H9 (cell line): ENCODE results near the gene CCDC70. TPM values are rescaled to one million over a fixed set of nuclear protein-coding genes. Genes with fewer than 3 reads are reported as not detected.

Experiments used
- DNase-seq: peaks from one replicate; pipeline ENCODE4 v3.0.0-alpha.2; 2017
- H2AFZ ChIP-seq: one replicate; pipeline ENCODE4 v1.6.1; 2013; ENCODE audit warnings: mild to moderate bottlenecking, low read length, control low read depth, moderate library complexity
- H2AK5ac ChIP-seq: 2 replicates; pipeline ENCODE4 v1.6.1; 2013; ENCODE audit warnings: low read length, control low read depth, mixed read lengths; ENCODE audit not compliant: insufficient read length
- H2BK120ac ChIP-seq: one replicate; pipeline ENCODE4 v1.6.1; 2013; ENCODE audit warnings: low read depth, mild to moderate bottlenecking, low read length, control low read depth, inconsistent platforms; ENCODE audit not compliant: poor library complexity, severe bottlenecking
- H2BK12ac ChIP-seq: 2 replicates; pipeline ENCODE4 v1.6.1; 2013; ENCODE audit warnings: low read length, control low read depth, mixed read lengths, low read depth; ENCODE audit not compliant: insufficient read length
- H2BK15ac ChIP-seq: 2 replicates; pipeline ENCODE4 v1.6.1; 2013; ENCODE audit warnings: low read depth, low read length, control low read depth
- H2BK20ac ChIP-seq: one replicate; pipeline ENCODE4 v1.6.1; 2013; ENCODE audit warnings: low read depth, mild to moderate bottlenecking, low read length, control low read depth, inconsistent platforms; ENCODE audit not compliant: poor library complexity, severe bottlenecking
- H2BK5ac ChIP-seq: 2 replicates; pipeline ENCODE4 v1.6.1; 2013; ENCODE audit warnings: low read length, control low read depth, mixed read lengths; ENCODE audit not compliant: insufficient read length
- H3K14ac ChIP-seq: 2 replicates; pipeline ENCODE4 v1.6.1; 2013; ENCODE audit warnings: low read length, control low read depth; ENCODE audit not compliant: insufficient read depth
- H3K18ac ChIP-seq: 2 replicates; pipeline ENCODE4 v1.6.1; 2013; ENCODE audit warnings: low read depth, mild to moderate bottlenecking, mixed read lengths, low read length, control low read depth; ENCODE audit not compliant: insufficient read length
- H3K23ac ChIP-seq: 2 replicates; pipeline ENCODE4 v1.6.1; 2013; ENCODE audit warnings: low read length, control low read depth, mixed read lengths, low read depth; ENCODE audit not compliant: insufficient read length
- H3K23me2 ChIP-seq: 2 replicates; pipeline ENCODE4 v1.6.1; 2013; ENCODE audit warnings: low read depth, mild to moderate bottlenecking, mixed read lengths, low read length, control low read depth; ENCODE audit not compliant: insufficient read length, poor library complexity, severe bottlenecking
- H3K27ac ChIP-seq: 2 replicates; pipeline ENCODE4 v1.5.1; 2013; ENCODE audit warnings: low read length, control low read depth, mixed read lengths, low read depth; ENCODE audit not compliant: insufficient read length
- H3K27me3 ChIP-seq: 2 replicates; pipeline ENCODE4 v1.6.1; 2013; ENCODE audit warnings: low read length, control low read depth, inconsistent platforms; ENCODE audit not compliant: insufficient read depth
- H3K4ac ChIP-seq: 2 replicates; pipeline ENCODE4 v1.6.1; 2013; ENCODE audit warnings: low read depth, mild to moderate bottlenecking, control low read depth, inconsistent platforms, low read length, moderate library complexity
- H3K4me1 ChIP-seq: 2 replicates; pipeline ENCODE4 v1.6.1; 2013; ENCODE audit warnings: low read length, control low read depth, inconsistent platforms; ENCODE audit not compliant: insufficient read depth
- H3K4me2 ChIP-seq: 2 replicates; pipeline ENCODE4 v1.6.1; 2013; ENCODE audit warnings: low read length, control low read depth, mixed read lengths; ENCODE audit not compliant: insufficient read length, insufficient read depth
- H3K56ac ChIP-seq: 2 replicates; pipeline ENCODE4 v1.6.1; 2013; ENCODE audit warnings: low read depth, mild to moderate bottlenecking, mixed read lengths, low read length, control low read depth; ENCODE audit not compliant: insufficient read length
- H3K79me1 ChIP-seq: 2 replicates; pipeline ENCODE4 v1.6.1; 2013; ENCODE audit warnings: low read depth, mild to moderate bottlenecking, moderate library complexity, low read length, control low read depth, inconsistent platforms; ENCODE audit not compliant: insufficient read depth, poor library complexity, severe bottlenecking
- H3K79me2 ChIP-seq: 2 replicates; pipeline ENCODE4 v1.6.1; 2013; ENCODE audit warnings: low read length, control low read depth, inconsistent platforms; ENCODE audit not compliant: insufficient read depth
- H3K9ac ChIP-seq: 2 replicates; pipeline ENCODE4 v1.6.1; 2013; ENCODE audit warnings: low read length, control low read depth, mixed read lengths; ENCODE audit not compliant: insufficient read length; ENCODE audit errors: extremely low read depth
- H3K9me3 ChIP-seq: one replicate; pipeline ENCODE4 v1.6.1; 2013; ENCODE audit warnings: low read depth, low read length, inconsistent platforms; ENCODE audit not compliant: control insufficient read depth
- H3T11ph ChIP-seq: one replicate; pipeline ENCODE4 v1.6.1; 2013; ENCODE audit warnings: mild to moderate bottlenecking, low read length, control low read depth, inconsistent platforms
- H4K20me1 ChIP-seq: one replicate; pipeline ENCODE4 v1.6.1; 2013; ENCODE audit not compliant: control insufficient read depth, insufficient read length, insufficient read depth
- H4K5ac ChIP-seq: 2 replicates; pipeline ENCODE4 v1.6.1; 2013; ENCODE audit warnings: low read depth, mild to moderate bottlenecking, mixed read lengths, low read length, control low read depth; ENCODE audit not compliant: insufficient read length
- H4K8ac ChIP-seq: replicated peaks from 2 replicates; pipeline ENCODE4 v1.6.1; 2013; ENCODE audit warnings: low read length, control low read depth, mixed read lengths, low read depth; ENCODE audit not compliant: insufficient read length
- H4K91ac ChIP-seq: 2 replicates; pipeline ENCODE4 v1.6.1; 2013; ENCODE audit warnings: low read depth, mild to moderate bottlenecking, moderate library complexity, mixed read lengths, low read length, control low read depth; ENCODE audit not compliant: insufficient read length
- H3K27ac Mint-ChIP-seq, 3 experiments: 2 replicates in 2 of 3; 3 replicates in 1 of 3; pipeline ENCODE4 v1.8.0; 2020 to 2021; ENCODE audit warnings: mixed read lengths in 3 of 3, mild to moderate bottlenecking in 1 of 3, moderate library complexity in 1 of 3
- H3K27me3 Mint-ChIP-seq: 2 replicates; pipeline ENCODE4 v1.8.0; 2021; ENCODE audit warnings: low read depth, mild to moderate bottlenecking, moderate library complexity, mixed read lengths
- H3K36me3 Mint-ChIP-seq, 3 experiments: 2 replicates in 2 of 3; 3 replicates in 1 of 3; pipeline ENCODE4 v1.8.0; 2020 to 2021; ENCODE audit warnings: low read depth in 3 of 3, mixed read lengths in 3 of 3; ENCODE audit not compliant: insufficient read depth in 1 of 3
- H3K4me1 Mint-ChIP-seq, 2 experiments: 2 replicates each; pipeline ENCODE4 v1.8.0; 2020; ENCODE audit warnings: mixed read lengths in 2 of 2
- H3K4me3 Mint-ChIP-seq, 2 experiments: 2 replicates in 1 of 2; 3 replicates in 1 of 2; pipeline ENCODE4 v1.8.0; 2020 to 2021; ENCODE audit warnings: mild to moderate bottlenecking in 2 of 2, mixed read lengths in 2 of 2, moderate library complexity in 1 of 2
- H3K9me3 Mint-ChIP-seq, 2 experiments: 2 replicates in 1 of 2; 3 replicates in 1 of 2; pipeline ENCODE4 v1.8.0; 2020; ENCODE audit warnings: mild to moderate bottlenecking in 2 of 2, mixed read lengths in 2 of 2, moderate library complexity in 1 of 2
- WGBS: extraction: QIAGEN DNeasy Blood & Tissue Kit; methylation state at CpG from one replicate; pipeline ENCODE4 v1.1.7; 2013; ENCODE audit warnings: missing lambda C conversion rate, low lambda C conversion rate, mixed read lengths; ENCODE audit not compliant: insufficient read length; ENCODE audit errors: extremely low coverage; 5-methylcytosine and 5-hydroxymethylcytosine counted together
- total RNA-seq: library from RNA; stranded (reverse); gene quantifications from 2 replicates; pipeline ENCODE4 v1.2.1, GENCODE V29; 2021
- TF ChIP-seq, protein P1 (sequence below): fragments of 200-600 bp; sonication (generic); conservative IDR thresholded peaks from 3 replicates; pipeline ENCODE4 v1.8.0; 2021; ENCODE audit warnings: antibody characterized with exemption, mild to moderate bottlenecking

The CCDC70 gene
- total RNA-seq, 1 experiment from 2014 or later = not detected

DNA sequence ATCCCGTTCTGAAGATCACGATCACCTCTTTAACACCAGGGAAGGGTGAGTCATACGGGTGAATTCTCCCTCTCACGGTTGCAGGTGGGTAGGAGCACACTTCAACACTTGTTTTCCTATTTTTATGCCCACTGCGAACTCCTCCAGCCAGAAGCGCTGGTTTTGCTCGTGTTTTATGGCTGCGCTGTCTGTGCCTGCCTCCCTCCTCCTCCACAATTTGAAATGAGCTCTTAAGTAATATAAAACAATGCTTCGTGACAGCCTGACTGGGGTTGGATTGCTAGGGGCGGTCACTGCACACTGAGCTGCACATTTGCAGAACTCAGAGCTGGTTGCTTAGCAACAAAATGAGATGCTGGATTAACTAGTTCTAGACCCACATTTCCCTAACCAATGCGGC is 12.9 kb downstream of the CCDC70 start:
- H4K8ac ChIP-seq = no peak overlapping the region
- no peak overlapping the region for H2AK5ac ChIP-seq
- no peak overlapping the region for H4K5ac ChIP-seq
- H3K23ac ChIP-seq = no peak overlapping the region
- no peaks in the 10 kb centered on the region for H4K20me1 ChIP-seq
- Mint-ChIP-seq H3K36me3 (no peaks in the 10 kb centered on the region), H3K27me3 (peaks cover 5% of the 10 kb centered on the region), H3K9me3 (no peaks in the 10 kb centered on the region), H3K4me3 (no peak overlapping the region), H3K27ac (no peak overlapping the region), H3K4me1 (no peaks in the 10 kb centered on the region)
- no peak overlapping the region for H2BK120ac ChIP-seq
- no peaks in the 10 kb centered on the region for H3K27me3 ChIP-seq
- no peak overlapping the region for H2BK5ac ChIP-seq
- H4K91ac ChIP-seq = no peak overlapping the region
- H3K4me1 ChIP-seq = no peaks in the 10 kb centered on the region
- H3K9me3 ChIP-seq = no peaks in the 10 kb centered on the region
- no CpG with 5 or more reads among the region's 11 CpGs for WGBS
- H3K79me1 ChIP-seq = no peaks in the 10 kb centered on the region
- H3K14ac ChIP-seq = no peak overlapping the region
- DNase-seq = no peak
- H2AFZ ChIP-seq = no peak overlapping the region
- H3K18ac ChIP-seq = no peak overlapping the region
- H2BK15ac ChIP-seq = no peak overlapping the region
- H3K56ac ChIP-seq = no peak overlapping the region
- TF ChIP-seq, protein P1, sequence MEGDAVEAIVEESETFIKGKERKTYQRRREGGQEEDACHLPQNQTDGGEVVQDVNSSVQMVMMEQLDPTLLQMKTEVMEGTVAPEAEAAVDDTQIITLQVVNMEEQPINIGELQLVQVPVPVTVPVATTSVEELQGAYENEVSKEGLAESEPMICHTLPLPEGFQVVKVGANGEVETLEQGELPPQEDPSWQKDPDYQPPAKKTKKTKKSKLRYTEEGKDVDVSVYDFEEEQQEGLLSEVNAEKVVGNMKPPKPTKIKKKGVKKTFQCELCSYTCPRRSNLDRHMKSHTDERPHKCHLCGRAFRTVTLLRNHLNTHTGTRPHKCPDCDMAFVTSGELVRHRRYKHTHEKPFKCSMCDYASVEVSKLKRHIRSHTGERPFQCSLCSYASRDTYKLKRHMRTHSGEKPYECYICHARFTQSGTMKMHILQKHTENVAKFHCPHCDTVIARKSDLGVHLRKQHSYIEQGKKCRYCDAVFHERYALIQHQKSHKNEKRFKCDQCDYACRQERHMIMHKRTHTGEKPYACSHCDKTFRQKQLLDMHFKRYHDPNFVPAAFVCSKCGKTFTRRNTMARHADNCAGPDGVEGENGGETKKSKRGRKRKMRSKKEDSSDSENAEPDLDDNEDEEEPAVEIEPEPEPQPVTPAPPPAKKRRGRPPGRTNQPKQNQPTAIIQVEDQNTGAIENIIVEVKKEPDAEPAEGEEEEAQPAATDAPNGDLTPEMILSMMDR = no peak
- no peak overlapping the region for H3K4me2 ChIP-seq
- H3K27ac ChIP-seq = no peak overlapping the region
- H3K9ac ChIP-seq = no peak overlapping the region
- H3K23me2 ChIP-seq = no peaks in the 10 kb centered on the region
- no peak overlapping the region for H3T11ph ChIP-seq
- no peak overlapping the region for H2BK12ac ChIP-seq
- H2BK20ac ChIP-seq = no peak overlapping the region
- no peaks in the 10 kb centered on the region for H3K79me2 ChIP-seq
- H3K4ac ChIP-seq = no peak overlapping the region
